B cell (primary cell): ENCODE measurements around the gene ARHGAP19. TPM values are rescaled to one million over a fixed set of nuclear protein-coding genes. Genes with fewer than 3 reads are reported as not detected.

Experiments
- ATAC-seq: fragments of 200-7000 bp; cut with Tn5 transposase; one replicate; pipeline ENCODE4 v1.10.0; 2021; ENCODE audit warnings: low read depth, mild to moderate bottlenecking, moderate number of reproducible peaks, moderate library complexity
- CTCF ChIA-PET: fragments of 350-600 bp; sonication (Branson Sonifier 250); formaldehyde crosslinking; loops from one replicate; lab custom pipeline; 2021; ENCODE audit warnings: antibody characterized with exemption, inconsistent platforms; lab: Charles Lee
- POLR2A ChIA-PET: fragments of 350-600 bp; sonication (Branson Sonifier 250); formaldehyde crosslinking; loops from one replicate; lab custom pipeline; 2021; ENCODE audit warnings: antibody characterized with exemption; lab: Charles Lee
- DNase-seq: peaks from one replicate; pipeline ENCODE4 v3.0.0; 2013
- H2AFZ ChIP-seq: 2 replicates; pipeline ENCODE4 v1.6.1; 2012; ENCODE audit warnings: mild to moderate bottlenecking, low read depth, low read length; ENCODE audit not compliant: insufficient read depth, poor library complexity, severe bottlenecking
- H3K27ac ChIP-seq, 2 donors: 1 replicate in 1 of 2; 2 replicates in 1 of 2; pipeline ENCODE4 v1.5.1; 2012 to 2013; ENCODE audit warnings: low read length in 2 of 2, mild to moderate bottlenecking in 2 of 2, moderate library complexity in 1 of 2
- H3K27me3 ChIP-seq, 4 experiments: fragments of 200-600 bp in 1 of 4; sonication (generic) in 1 of 4; replicated peaks in 1 of 4; 1 replicate in 2 of 4; 2 replicates in 2 of 4; pipeline versions ENCODE4 v1.6.1 to v1.7.0; 2013 to 2016; ENCODE audit warnings: low read length in 3 of 4, mild to moderate bottlenecking in 2 of 4, mixed read lengths in 1 of 4, moderate library complexity in 1 of 4; ENCODE audit not compliant: insufficient read depth in 4 of 4, control insufficient read depth in 3 of 4; ENCODE audit errors: control extremely low read depth in 1 of 4
- H3K36me3 ChIP-seq, 2 experiments: replicated peaks in 1 of 2; 1 replicate in 1 of 2; 2 replicates in 1 of 2; pipeline versions ENCODE4 v1.6.1 to v1.7.1; 2013; ENCODE audit warnings: low read length in 1 of 2; ENCODE audit not compliant: insufficient read depth in 2 of 2, control insufficient read depth in 1 of 2; ENCODE audit errors: control extremely low read depth in 1 of 2, extremely low read depth in 1 of 2
- H3K4me1 ChIP-seq, 2 donors: fragments of 200-600 bp in 1 of 2; sonication (generic) in 1 of 2; 1 replicate in 1 of 2; 2 replicates in 1 of 2; pipeline versions ENCODE4 v1.5.1 to v1.6.1; 2013 to 2017; ENCODE audit warnings: low read length in 2 of 2; ENCODE audit not compliant: control insufficient read depth in 2 of 2, insufficient read depth in 2 of 2
- H3K4me2 ChIP-seq: replicated peaks from 2 replicates; pipeline ENCODE3; 2012; ENCODE audit warnings: mild to moderate bottlenecking, low read depth, low read length; ENCODE audit not compliant: poor library complexity, severe bottlenecking
- H3K4me3 ChIP-seq, 5 experiments: fragments of 200-600 bp in 1 of 5; sonication (generic) in 1 of 5; 1 replicate in 3 of 5; 2 replicates in 2 of 5; pipeline versions ENCODE4 v1.5.1 to v1.7.0; 2011 to 2016; ENCODE audit warnings: low read length in 4 of 5, mild to moderate bottlenecking in 4 of 5, low read depth in 2 of 5, control low read depth in 1 of 5, moderate library complexity in 1 of 5; ENCODE audit not compliant: insufficient read depth in 1 of 5; ENCODE audit errors: control extremely low read depth in 1 of 5, extremely low read depth in 1 of 5
- H3K79me2 ChIP-seq: fragments of 200-600 bp; sonication (generic); one replicate; pipeline ENCODE4 v1.6.0; 2016; ENCODE audit warnings: low read length; ENCODE audit not compliant: control insufficient read depth, insufficient read depth
- H3K9ac ChIP-seq: fragments of 200-600 bp; sonication (generic); 2 replicates; pipeline ENCODE4 v1.6.1; 2017; ENCODE audit warnings: mild to moderate bottlenecking, low read length, moderate library complexity
- H3K9me3 ChIP-seq, 3 donors: one replicate each; pipeline versions ENCODE4 v1.6.1 to v1.7.1; 2013; ENCODE audit warnings: low read length in 2 of 3; ENCODE audit not compliant: control insufficient read depth in 2 of 3, insufficient read depth in 1 of 3; ENCODE audit errors: control extremely low read depth in 1 of 3
- H4K20me1 ChIP-seq: 2 replicates; pipeline ENCODE4 v1.6.0; 2012; ENCODE audit warnings: mild to moderate bottlenecking, low read length; ENCODE audit not compliant: insufficient read depth, control insufficient read depth, poor library complexity, severe bottlenecking
- H3K27ac Mint-ChIP-seq: one replicate; pipeline ENCODE4 v1.8.0; 2021; ENCODE audit warnings: mixed read lengths
- H3K27me3 Mint-ChIP-seq: one replicate; pipeline ENCODE4 v1.8.0; 2021; ENCODE audit warnings: mixed read lengths
- H3K4me1 Mint-ChIP-seq: one replicate; pipeline ENCODE4 v1.8.0; 2021; ENCODE audit warnings: mixed read lengths
- H3K4me3 Mint-ChIP-seq: one replicate; pipeline ENCODE4 v1.8.0; 2021; ENCODE audit warnings: mixed read lengths
- H3K9me3 Mint-ChIP-seq: one replicate; pipeline ENCODE4 v1.8.0; 2022; ENCODE audit warnings: mixed read lengths; ENCODE audit not compliant: insufficient read depth
- CTCF ChIP-seq: fragments of 200-600 bp; IDR thresholded peaks from one replicate; pipeline ENCODE4 v1.8.0; 2022; ENCODE audit warnings: antibody characterized with exemption, mild to moderate bottlenecking
- EZH2 ChIP-seq: IDR thresholded peaks from 2 replicates; pipeline ENCODE4 v1.6.1; 2012; ENCODE audit warnings: borderline replicate concordance, low read depth, mild to moderate bottlenecking, moderate library complexity, low read length; ENCODE audit not compliant: insufficient read depth, poor library complexity, severe bottlenecking
- WGBS: methylation state at CpG from one replicate; pipeline ENCODE4 v1.1.5; 2013; ENCODE audit warnings: missing lambda C conversion rate; ENCODE audit not compliant: insufficient coverage; 5-methylcytosine and 5-hydroxymethylcytosine counted together
- intact Hi-C: fragments of 100-400 bp; cut with micrococcal nuclease; formaldehyde crosslinking; loops from one replicate; pipeline ENCODE4 v1.10.0; 2022
- polyA plus RNA-seq: library from polyadenylated mRNA; depleted of rRNA; stranded (reverse); fragments of >200 nt; gene quantifications from 2 replicates; pipeline ENCODE4 v1.2.3, GENCODE V29; 2012
- total RNA-seq, 2 donors: library from RNA; stranded (reverse); fragments of 120-200 nt in 1 of 2; gene quantifications; 1 replicate in 1 of 2; 2 replicates in 1 of 2; pipeline versions ENCODE4 v1.2.3 to v1.2.4, GENCODE V29; 2013 to 2022

The ARHGAP19 gene
- total and polyA plus RNA-seq, 2 donors (not counting 1 experiment from before 2014, with no cell fraction given): 6.4 to 22.5 TPM

GRCh38 chr10:97228775-97229157, 63.7 kb downstream of the ARHGAP19 start:
- H3K9me3 ChIP-seq: no peaks in the 10 kb centered on the region
- POLR2A ChIA-PET: no interaction called here
- no peaks in the 10 kb centered on the region for H3K27me3 ChIP-seq
- intact Hi-C loops: no loop called here
- no peak for DNase-seq
- no peaks in the 10 kb centered on the region for H3K27me3 Mint-ChIP-seq
- H2AFZ ChIP-seq: no peak overlapping the region
- H3K9me3 Mint-ChIP-seq: no peaks in the 10 kb centered on the region
- H4K20me1 ChIP-seq: no peaks in the 10 kb centered on the region
- CTCF ChIA-PET: interaction anchor here (1.5 kb wide), 1 partner anchor 19 kb away, joined by 5 read pairs; no protein-coding TSS in a partner anchor
- WGBS: 100% methylated on average over 1 of the region's 1 CpG
- H3K4me2 ChIP-seq: no peak overlapping the region
- no peak overlapping the region for H3K27ac Mint-ChIP-seq
- no peaks in the 10 kb centered on the region for H3K79me2 ChIP-seq
- no peak overlapping the region for H3K4me3 ChIP-seq
- no peaks in the 10 kb centered on the region for H3K4me1 Mint-ChIP-seq
- no peak for ATAC-seq
- H3K9ac ChIP-seq: no peak overlapping the region
- no peaks in the 10 kb centered on the region for H3K4me1 ChIP-seq
- H3K27ac ChIP-seq: no peak overlapping the region
- H3K4me3 Mint-ChIP-seq: no peak overlapping the region
- no peak for TF ChIP-seq EZH2
- no peak for TF ChIP-seq CTCF
- H3K36me3 ChIP-seq: peaks cover 2 to 44% of the 10 kb centered on the region in 2 experiments

GRCh38 chr10:97228130-97228774, 64.2 kb downstream of the ARHGAP19 start:
- Histone ChIP-seq H3K27me3 (no peaks in the 10 kb centered on the region), H3K79me2 (no peaks in the 10 kb centered on the region), H3K4me1 (no peaks in the 10 kb centered on the region), H3K27ac (no peak overlapping the region), H3K4me3 (no peak overlapping the region), H2AFZ (no peak overlapping the region), H4K20me1 (no peaks in the 10 kb centered on the region), H3K36me3 (peaks cover 2 to 49% of the 10 kb centered on the region in 2 experiments), H3K9ac (no peak overlapping the region), H3K9me3 (no peaks in the 10 kb centered on the region), H3K4me2 (no peak overlapping the region)
- no peak overlapping the region for H3K4me3 Mint-ChIP-seq
- no peak for DNase-seq
- TF ChIP-seq EZH2: no peak
- TF ChIP-seq CTCF: no peak
- POLR2A ChIA-PET: no interaction called here
- CTCF ChIA-PET: interaction anchor here (1.5 kb wide), 1 partner anchor 18 kb away, joined by 5 read pairs; no protein-coding TSS in a partner anchor
- no peaks in the 10 kb centered on the region for H3K4me1 Mint-ChIP-seq
- 100% methylated on average over 1 of the region's 3 CpGs for WGBS
- H3K9me3 Mint-ChIP-seq: no peaks in the 10 kb centered on the region
- intact Hi-C loops: no loop called here
- H3K27me3 Mint-ChIP-seq: no peaks in the 10 kb centered on the region
- H3K27ac Mint-ChIP-seq: no peak overlapping the region
- ATAC-seq: no peak
